ENCODE results near the gene SEZ6L2.

SEZ6L2 gene

GRCh38 chr16:29826342-29826695 is 73.0 kb downstream of the SEZ6L2 start:
- no peak for DNase-seq (ENCODE audit: low read depth in 2 of 3, low spot score in 2 of 3)

DNA sequence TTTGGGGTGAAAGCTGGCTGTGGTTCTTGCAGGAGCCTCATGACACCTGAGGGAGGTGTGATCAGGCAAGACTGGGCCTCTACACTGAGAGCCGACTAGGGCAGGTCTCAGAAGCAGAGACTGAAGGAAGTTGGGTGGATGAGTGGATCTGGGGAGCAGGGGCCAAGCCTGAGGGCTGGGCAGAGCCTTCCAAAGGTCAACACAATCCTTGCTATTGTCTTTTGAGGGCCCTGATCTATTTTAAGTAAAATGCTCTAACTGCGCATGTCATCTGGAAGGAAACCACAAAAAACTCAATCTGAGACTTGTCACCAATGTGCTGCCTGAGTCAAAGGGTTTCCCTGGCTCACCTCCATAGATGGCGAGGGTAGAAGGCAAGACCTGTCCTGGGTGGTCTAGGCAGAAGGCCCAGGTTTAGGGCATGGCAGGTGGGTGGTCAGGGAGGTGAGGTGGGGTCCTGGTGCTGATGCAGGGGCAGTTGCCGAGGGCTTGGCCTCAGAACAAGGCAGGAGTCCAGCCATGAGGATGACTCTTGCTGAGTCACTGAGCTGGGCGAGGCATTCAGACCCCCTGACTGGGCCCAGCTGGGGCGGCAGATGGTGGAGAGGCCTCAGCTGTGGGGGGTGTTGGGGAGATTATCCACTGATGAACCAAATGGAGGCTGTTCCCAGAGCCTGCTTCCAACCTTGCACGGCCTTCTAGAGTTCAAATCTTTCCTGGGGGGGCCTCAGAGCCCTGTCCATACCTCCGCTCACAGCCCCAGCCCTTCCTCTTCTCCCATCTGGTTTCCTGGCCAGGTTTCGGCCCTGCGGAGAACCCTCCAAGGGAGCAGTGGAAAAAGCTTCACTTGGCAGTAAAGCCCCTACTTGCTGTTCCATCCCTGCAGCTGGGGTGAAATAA is 74.0 kb downstream of the SEZ6L2 start:
- no peak for DNase-seq (ENCODE audit: low read depth in 2 of 3, low spot score in 2 of 3)

DNA sequence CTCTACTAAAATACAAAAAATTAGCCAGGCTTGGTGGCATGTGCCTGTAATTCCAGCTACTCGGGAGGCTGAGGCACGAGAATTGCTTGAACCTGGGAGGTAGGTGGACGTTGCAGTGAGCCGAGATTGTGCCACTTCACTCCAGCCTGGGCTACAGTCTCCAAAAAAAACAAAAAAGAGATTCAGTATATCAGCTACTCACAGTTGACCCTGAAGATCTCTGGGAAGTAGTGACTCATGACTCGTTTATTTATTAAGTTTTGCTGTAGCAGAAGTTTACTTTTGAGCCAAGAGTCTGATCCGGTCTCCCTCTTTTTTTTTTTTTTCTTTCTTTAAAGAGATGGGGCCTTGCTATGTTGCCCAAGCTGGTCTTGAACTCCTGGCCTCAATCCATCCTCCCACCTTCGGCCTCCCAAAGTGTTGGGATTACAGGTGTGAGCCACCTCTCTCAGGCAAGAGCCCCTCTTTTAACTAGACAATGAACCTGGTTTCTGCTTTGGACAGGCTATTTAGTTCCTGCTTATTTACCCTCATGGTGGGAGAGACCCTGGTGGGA is 74.7 kb downstream of the SEZ6L2 start:
- DNase-seq (ENCODE audit: low read depth in 2 of 3, low spot score in 2 of 3), result no peak

- DNase-seq (ENCODE audit: low read depth in 2 of 3, low spot score in 2 of 3), result no peak
These were observed 77.7 kb downstream of the SEZ6L2 start for GRCh38 chr16:29821643-29822115.

Data from activated CD8-positive, alpha-beta memory T cell treated with anti-CD3 and anti-CD28 coated beads for 48 hours (primary cell).